H1 (cell line): ENCODE results near the gene APOL4. TPM values are rescaled to one million over a fixed set of nuclear protein-coding genes. Genes with fewer than 3 reads are reported as not detected.

Source experiments
- CTCF ChIA-PET: fragments of 300-600 bp; sonication (Branson Sonifier 250); formaldehyde crosslinking; loops from one replicate; lab custom pipeline; 2021; ENCODE audit not compliant: partially characterized antibody; lab: Charles Lee
- POLR2A ChIA-PET: fragments of 300-600 bp; sonication (Branson Sonifier 250); formaldehyde crosslinking; loops from one replicate; lab custom pipeline; 2021; ENCODE audit warnings: inconsistent platforms; ENCODE audit not compliant: partially characterized antibody; lab: Charles Lee
- DNase-seq, 2 experiments: peaks; one replicate each; pipeline versions ENCODE4 v3.0.0 to v3.0.0-alpha.2; 2010 to 2022; ENCODE audit warnings: low spot score in 2 of 2, low read depth in 1 of 2, mixed read lengths in 1 of 2
- FAIRE-seq: peaks from 2 replicates; lab custom pipeline; 2011; peaks lifted over from hg19 to GRCh38; lab: Jason Lieb, UNC
- H2AFZ ChIP-seq: 2 replicates; pipeline ENCODE4 v1.8.1; 2012; ENCODE audit warnings: low read length, inconsistent platforms
- H2AK5ac ChIP-seq: 2 replicates; pipeline ENCODE4 v1.6.1; 2013; ENCODE audit warnings: low read depth, low read length
- H2BK120ac ChIP-seq: replicated peaks from 2 replicates; pipeline ENCODE3; 2013; ENCODE audit warnings: low read depth, low read length, inconsistent platforms
- H2BK12ac ChIP-seq: 2 replicates; pipeline ENCODE4 v1.6.1; 2013; ENCODE audit warnings: low read depth, low read length
- H2BK15ac ChIP-seq: 2 replicates; pipeline ENCODE4 v1.6.1; 2013; ENCODE audit warnings: low read length
- H2BK20ac ChIP-seq: 2 replicates; pipeline ENCODE4 v1.6.1; 2013; ENCODE audit warnings: low read length
- H2BK5ac ChIP-seq: 2 replicates; pipeline ENCODE4 v1.6.1; 2013; ENCODE audit warnings: low read depth, low read length
- H3K14ac ChIP-seq: 2 replicates; pipeline ENCODE4 v1.6.1; 2013; ENCODE audit warnings: inconsistent platforms; ENCODE audit not compliant: insufficient read length
- H3K18ac ChIP-seq: 2 replicates; pipeline ENCODE4 v1.6.1; 2013; ENCODE audit warnings: low read length; ENCODE audit errors: extremely low read depth
- H3K23ac ChIP-seq: 2 replicates; pipeline ENCODE4 v1.6.1; 2013; ENCODE audit warnings: inconsistent platforms; ENCODE audit not compliant: insufficient read length
- H3K23me2 ChIP-seq: 2 replicates; pipeline ENCODE4 v1.6.1; 2013; ENCODE audit warnings: low read depth, low read length
- H3K27ac ChIP-seq: 2 replicates; pipeline ENCODE4 v1.6.1; 2011; ENCODE audit warnings: low read depth, low read length, inconsistent platforms
- H3K27me3 ChIP-seq, 4 experiments: replicated peaks in 1 of 4; 1 replicate in 1 of 4; 2 replicates in 3 of 4; pipeline versions ENCODE4 v1.6.1 to v1.8.1; 2011 to 2013; ENCODE audit warnings: low read length in 3 of 4, mild to moderate bottlenecking in 3 of 4, inconsistent platforms in 2 of 4, mixed read lengths in 2 of 4, moderate library complexity in 1 of 4; ENCODE audit not compliant: control insufficient read depth in 3 of 4, insufficient read depth in 3 of 4; ENCODE audit errors: extremely low read depth in 1 of 4
- H3K36me3 ChIP-seq, 4 experiments: 2 replicates each; pipeline versions ENCODE4 v1.6.1 to v1.8.1; 2011 to 2013; ENCODE audit warnings: mild to moderate bottlenecking in 4 of 4, low read length in 3 of 4, moderate library complexity in 2 of 4, control low read depth in 1 of 4, inconsistent platforms in 1 of 4; ENCODE audit not compliant: insufficient read depth in 4 of 4, control insufficient read depth in 2 of 4
- H3K4ac ChIP-seq: replicated peaks from 2 replicates; pipeline ENCODE3; 2013; ENCODE audit warnings: low read length, low read depth, mixed read lengths, inconsistent platforms; ENCODE audit not compliant: insufficient read length
- H3K4me1 ChIP-seq, 4 experiments: replicated peaks in 1 of 4; 1 replicate in 1 of 4; 2 replicates in 3 of 4; pipeline versions ENCODE4 v1.6.1 to v1.8.1; 2011 to 2013; ENCODE audit warnings: low read length in 3 of 4, inconsistent platforms in 2 of 4, mixed read lengths in 1 of 4; ENCODE audit not compliant: insufficient read depth in 4 of 4, control insufficient read depth in 3 of 4
- H3K4me2 ChIP-seq, 2 experiments: 2 replicates each; pipeline versions ENCODE4 v1.6.1 to v1.8.1; 2011 to 2013; ENCODE audit warnings: low read depth in 2 of 2, low read length in 2 of 2, control low read depth in 1 of 2, inconsistent platforms in 1 of 2, mild to moderate bottlenecking in 1 of 2; ENCODE audit not compliant: insufficient read depth in 1 of 2
- H3K4me3 ChIP-seq, 4 experiments: fragments of 200-600, 300-600 bp in 1 of 4; sonication (generic), shearing (Covaris generic), sonication (Bioruptor Twin) in 1 of 4; 2 replicates each; pipeline versions ENCODE4 v1.5.1 to v1.8.1; 2011 to 2016; ENCODE audit warnings: low read length in 4 of 4, low read depth in 3 of 4, control low read depth in 2 of 4, inconsistent platforms in 2 of 4, mild to moderate bottlenecking in 2 of 4, mixed read lengths in 1 of 4, moderate library complexity in 1 of 4; ENCODE audit not compliant: insufficient read depth in 2 of 4; ENCODE audit errors: extremely low read depth in 1 of 4
- H3K56ac ChIP-seq: replicated peaks from 2 replicates; pipeline ENCODE3; 2013; ENCODE audit warnings: low read depth, mild to moderate bottlenecking, mixed read lengths, low read length, inconsistent platforms; ENCODE audit not compliant: insufficient read length
- H3K79me1 ChIP-seq: 2 replicates; pipeline ENCODE4 v1.6.1; 2013; ENCODE audit warnings: low read depth, low read length, control low read depth
- H3K79me2 ChIP-seq, 2 experiments: 2 replicates each; pipeline versions ENCODE4 v1.6.1 to v1.8.1; 2012 to 2013; ENCODE audit warnings: low read length in 2 of 2, mild to moderate bottlenecking in 2 of 2, inconsistent platforms in 1 of 2; ENCODE audit not compliant: insufficient read depth in 2 of 2, control insufficient read depth in 1 of 2
- H3K9ac ChIP-seq, 4 experiments: replicated peaks in 1 of 4; 1 replicate in 1 of 4; 2 replicates in 3 of 4; pipeline versions ENCODE4 v1.6.1 to v1.8.1; 2011 to 2013; ENCODE audit warnings: low read depth in 3 of 4, low read length in 3 of 4, control low read depth in 2 of 4, mild to moderate bottlenecking in 2 of 4, moderate library complexity in 2 of 4, inconsistent platforms in 1 of 4; ENCODE audit errors: extremely low read depth in 1 of 4
- H3K9me3 ChIP-seq, 2 experiments: 2 replicates each; pipeline versions ENCODE4 v1.6.1 to v1.8.1; 2012 to 2013; ENCODE audit warnings: mild to moderate bottlenecking in 2 of 2, moderate library complexity in 2 of 2, control low read depth in 1 of 2, inconsistent platforms in 1 of 2, low read depth in 1 of 2, low read length in 1 of 2, mixed read lengths in 1 of 2; ENCODE audit not compliant: insufficient read depth in 2 of 2
- H4K20me1 ChIP-seq, 2 experiments: replicated peaks in 1 of 2; 2 replicates each; pipeline versions ENCODE3 to v1.8.1; 2011 to 2013; ENCODE audit warnings: inconsistent platforms in 2 of 2, low read length in 2 of 2, mild to moderate bottlenecking in 1 of 2; ENCODE audit not compliant: insufficient read depth in 2 of 2, control insufficient read depth in 1 of 2
- H4K5ac ChIP-seq: 2 replicates; pipeline ENCODE4 v1.6.1; 2013; ENCODE audit warnings: low read length, low read depth, mixed read lengths, inconsistent platforms; ENCODE audit not compliant: insufficient read length
- H4K8ac ChIP-seq: 2 replicates; pipeline ENCODE4 v1.8.0; 2013; ENCODE audit warnings: mild to moderate bottlenecking, moderate library complexity, low read length, inconsistent platforms; ENCODE audit not compliant: insufficient read depth; ENCODE audit errors: extremely low read depth
- H4K91ac ChIP-seq: replicated peaks from 2 replicates; pipeline ENCODE3; 2013; ENCODE audit warnings: low read length, mixed read lengths, inconsistent platforms; ENCODE audit not compliant: insufficient read length
- MAFK ChIP-seq: IDR thresholded peaks from 2 replicates; pipeline ENCODE4 v1.6.1; 2012; ENCODE audit warnings: low read depth, mild to moderate bottlenecking, improper control_type of control experiment, low read length
- NANOG ChIP-seq: IDR thresholded peaks from 2 replicates; pipeline ENCODE4 v1.6.1; 2011; ENCODE audit warnings: low read length, low read depth, mild to moderate bottlenecking, inconsistent platforms; ENCODE audit not compliant: insufficient read depth, poor library complexity, severe bottlenecking
- WGBS, 2 experiments: shearing (Covaris generic) in 1 of 2; methylation state at CpG; one replicate each; pipeline versions ENCODE4 v1.1.6 to v1.1.7; 2013 to 2015; ENCODE audit warnings: low lambda C conversion rate in 2 of 2, mixed read lengths in 2 of 2, inconsistent platforms in 1 of 2, low coverage in 1 of 2, missing lambda C conversion rate in 1 of 2; ENCODE audit not compliant: insufficient replicate concordance in 2 of 2, insufficient coverage in 1 of 2, insufficient read length in 1 of 2; ENCODE audit errors: extremely low coverage in 1 of 2, missing lambda C conversion rate in 1 of 2; 5-methylcytosine and 5-hydroxymethylcytosine counted together
- polyA plus RNA-seq, 7 experiments: library from polyadenylated mRNA; depleted of rRNA in 3 of 7; stranded (reverse) in 5 of 7; unstranded in 2 of 7; fragments of >200 nt in 5 of 7; fragments of 200-250 nt in 2 of 7; gene quantifications; 1 replicate in 5 of 7; 2 replicates in 1 of 7; 4 replicates in 1 of 7; pipeline versions ENCODE4 v1.2.1 to v1.2.3, GENCODE V29; 2011 to 2013; ENCODE audit warnings: missing spikeins in 2 of 7, mixed read lengths in 2 of 7
- total RNA-seq: library from RNA; stranded (reverse); fragmentation: NEBNext Ultra II Directional; extraction: Animal tissue kit (Norgen Biotek cat#: 25700); gene quantifications from 2 replicates; pipeline ENCODE4 v1.2.1, GENCODE V29; 2021

APOL4 gene
- total and polyA plus RNA-seq, 2 of the 8 experiments (the other 6 are each of a cell fraction or from before 2014, with no cell fraction given), result 0.02 TPM; not detected in 1

- FAIRE-seq, result no peak
- no peak for TF ChIP-seq MAFK
- TF ChIP-seq NANOG, result no peak
Observed at GRCh38 chr22:36234919-36235318, 33.3 kb upstream of the APOL4 start.

More at GRCh38 chr22:36234919-36235318, 33.3 kb upstream of the APOL4 start:
- Histone ChIP-seq H3K4me3 (no peak overlapping the region), H2AK5ac (no peak overlapping the region), H3K4me1 (peaks cover 0 to 16% (median 9%) of the 10 kb centered on the region in 4 experiments; a peak in 6 of 7 replicates), H4K20me1 (no peaks in the 10 kb centered on the region), H3K4ac (no peak overlapping the region), H2BK20ac (no peak overlapping the region), H2BK15ac (no peak overlapping the region), H2BK5ac (no peak overlapping the region), H3K27me3 (no peaks in the 10 kb centered on the region), H3K9ac (no peak overlapping the region), H3K9me3 (no peaks in the 10 kb centered on the region), H3K79me1 (no peaks in the 10 kb centered on the region), H3K14ac (no peak overlapping the region), H3K36me3 (peaks cover 0 to 3% (median 0%) of the 10 kb centered on the region in 4 experiments; a peak in 1 of 8 replicates), H2AFZ (no peak overlapping the region), H3K56ac (no peak overlapping the region), H3K27ac (no peak overlapping the region), H2BK12ac (no peak overlapping the region), H3K4me2 (no peak overlapping the region), H2BK120ac (no peak overlapping the region), H3K23ac (no peak overlapping the region), H3K18ac (no peak overlapping the region), H4K91ac (no peak overlapping the region), H3K79me2 (peaks cover 0 to 5% of the 10 kb centered on the region in 2 experiments; a peak in 1 of 4 replicates), H4K5ac (no peak overlapping the region), H3K23me2 (peaks cover 3% of the 10 kb centered on the region), H4K8ac (no peak overlapping the region)
- ChIA-PET POLR2A (interaction anchor here (1.6 kb wide), 1 partner anchor 10 kb away, joined by 3 read pairs; no protein-coding TSS in a partner anchor), CTCF (interaction anchor here (0.9 to 4.0 kb wide), 5 partner anchors 9 to 54 kb away, joined by 3 to 20 read pairs (median 4); no protein-coding TSS in a partner anchor)
- no peak for DNase-seq
- WGBS, 2 experiments, result 90% methylated on average over 2 of the region's 2 CpGs; no CpG with 5 or more reads in 1 of the 2 experiments
